Esophagus muscularis mucosa (tissue), 4 donors: ENCODE data around the gene GPR32.
"Not testable (repeated sequence)": the region's sequence is repeated elsewhere in the genome, so short reads cannot be mapped to it uniquely, and the experiment has no call there.

ENCODE experiments used
- EP300 ChIP-seq: sonication (generic); formaldehyde crosslinking; IDR thresholded peaks from one replicate; pipeline ENCODE4 v1.6.1; 2017; ENCODE audit warnings: antibody characterized with exemption
- POLR2AphosphoS5 ChIP-seq, 2 donors: sonication (generic); formaldehyde crosslinking; IDR thresholded peaks; one replicate each; pipeline ENCODE4 v1.6.1; 2017; ENCODE audit warnings: antibody characterized with exemption in 2 of 2
- TF ChIP-seq, protein P1 (sequence below), 3 experiments: fragments of 200-600 bp in 2 of 3; fragments of 450-650 bp in 1 of 3; sonication (generic) in 2 of 3; IDR thresholded peaks; one replicate each; pipeline ENCODE4 v1.5.1; 2017 to 2019; ENCODE audit warnings: antibody characterized with exemption in 3 of 3, mild to moderate bottlenecking in 2 of 3, moderate library complexity in 1 of 3

DNA sequence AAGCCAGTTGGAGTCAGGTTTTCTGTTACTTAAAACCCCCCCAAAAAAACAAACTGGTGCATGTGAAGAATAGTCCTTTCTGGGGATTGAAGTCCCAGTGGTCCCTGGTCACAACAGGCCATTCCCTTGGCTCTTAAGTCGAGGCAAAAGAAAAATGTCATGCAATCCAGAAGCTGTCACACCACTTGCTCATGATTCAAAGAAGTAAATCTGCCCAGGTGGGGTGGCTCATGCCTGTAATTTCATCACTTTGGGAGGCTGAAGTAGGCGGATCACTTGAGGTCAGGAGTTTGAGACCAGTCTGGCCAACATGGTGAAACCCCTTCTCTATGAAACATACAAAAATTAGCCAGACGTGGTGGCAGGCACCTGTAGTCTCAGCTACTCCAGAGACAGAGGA is 8.8 kb upstream of the GPR32 start:
- TF ChIP-seq, protein P1, sequence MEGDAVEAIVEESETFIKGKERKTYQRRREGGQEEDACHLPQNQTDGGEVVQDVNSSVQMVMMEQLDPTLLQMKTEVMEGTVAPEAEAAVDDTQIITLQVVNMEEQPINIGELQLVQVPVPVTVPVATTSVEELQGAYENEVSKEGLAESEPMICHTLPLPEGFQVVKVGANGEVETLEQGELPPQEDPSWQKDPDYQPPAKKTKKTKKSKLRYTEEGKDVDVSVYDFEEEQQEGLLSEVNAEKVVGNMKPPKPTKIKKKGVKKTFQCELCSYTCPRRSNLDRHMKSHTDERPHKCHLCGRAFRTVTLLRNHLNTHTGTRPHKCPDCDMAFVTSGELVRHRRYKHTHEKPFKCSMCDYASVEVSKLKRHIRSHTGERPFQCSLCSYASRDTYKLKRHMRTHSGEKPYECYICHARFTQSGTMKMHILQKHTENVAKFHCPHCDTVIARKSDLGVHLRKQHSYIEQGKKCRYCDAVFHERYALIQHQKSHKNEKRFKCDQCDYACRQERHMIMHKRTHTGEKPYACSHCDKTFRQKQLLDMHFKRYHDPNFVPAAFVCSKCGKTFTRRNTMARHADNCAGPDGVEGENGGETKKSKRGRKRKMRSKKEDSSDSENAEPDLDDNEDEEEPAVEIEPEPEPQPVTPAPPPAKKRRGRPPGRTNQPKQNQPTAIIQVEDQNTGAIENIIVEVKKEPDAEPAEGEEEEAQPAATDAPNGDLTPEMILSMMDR (IDR thresholded peaks at IDR 0.05): not testable (repeated sequence)
- not testable (repeated sequence) for TF ChIP-seq POLR2AphosphoS5 (IDR thresholded peaks at IDR 0.05); EP300
